GM12873 (cell line): ENCODE results near the gene SRP19.

Experiments
- CTCF ChIP-seq: IDR thresholded peaks from 2 replicates; pipeline ENCODE4 v1.5.1; 2012; ENCODE audit warnings: low read depth, mild to moderate bottlenecking, moderate library complexity, low read length, control low read depth; ENCODE audit not compliant: insufficient read depth; ENCODE audit errors: missing control alignments

SRP19 gene

GRCh38 chr5:112857866-112858265 is 3.2 kb upstream of the SRP19 start:
- TF ChIP-seq CTCF, result no peak

- no peak for TF ChIP-seq CTCF
Observed at GRCh38 chr5:112861638-112861985, 525 bp downstream of the SRP19 start.

DNA sequence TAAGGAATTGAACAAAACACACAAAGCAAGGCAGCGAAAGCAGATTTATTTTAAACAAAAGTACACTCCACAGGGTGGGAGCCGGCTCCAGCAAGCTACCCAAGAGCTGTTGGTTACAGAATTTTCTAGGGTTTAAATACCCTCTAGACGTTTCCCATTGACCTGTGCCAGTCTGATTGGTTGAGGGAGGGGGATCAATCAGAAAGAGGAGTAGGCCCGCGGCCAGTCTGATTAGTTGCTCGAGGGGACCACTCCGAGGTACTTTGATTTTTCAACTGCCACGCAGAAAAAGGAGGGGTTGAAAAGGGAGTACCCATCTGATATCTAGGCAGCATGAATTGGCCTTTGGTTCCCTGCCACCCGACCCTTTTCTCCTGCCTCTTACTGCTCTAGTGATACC is 998 bp downstream of the SRP19 start:
- no peak for TF ChIP-seq CTCF

DNA sequence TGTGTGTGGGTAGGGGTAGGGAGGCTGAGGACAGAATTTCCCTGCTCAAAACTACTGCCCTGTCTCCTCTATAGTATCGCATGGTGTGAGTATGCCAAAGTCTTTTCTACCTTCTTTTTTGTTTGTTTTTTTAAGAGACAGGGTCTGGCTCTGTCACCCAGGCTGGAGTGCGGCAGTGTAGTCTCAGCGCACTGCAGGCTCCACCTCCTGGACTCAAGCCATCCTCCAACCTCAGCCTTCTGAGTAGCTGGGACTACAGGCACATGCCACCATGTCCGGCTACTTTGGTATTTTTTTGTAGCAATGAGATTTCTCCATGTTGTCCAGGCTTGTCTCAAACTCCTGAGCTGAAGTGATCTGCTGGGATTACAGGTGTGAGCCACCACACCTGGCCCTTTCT is 2.5 kb downstream of the SRP19 start:
- TF ChIP-seq CTCF, result no peak

GRCh38 chr5:112865128-112865527 is 4.0 kb downstream of the SRP19 start:
- no peak for TF ChIP-seq CTCF

DNA sequence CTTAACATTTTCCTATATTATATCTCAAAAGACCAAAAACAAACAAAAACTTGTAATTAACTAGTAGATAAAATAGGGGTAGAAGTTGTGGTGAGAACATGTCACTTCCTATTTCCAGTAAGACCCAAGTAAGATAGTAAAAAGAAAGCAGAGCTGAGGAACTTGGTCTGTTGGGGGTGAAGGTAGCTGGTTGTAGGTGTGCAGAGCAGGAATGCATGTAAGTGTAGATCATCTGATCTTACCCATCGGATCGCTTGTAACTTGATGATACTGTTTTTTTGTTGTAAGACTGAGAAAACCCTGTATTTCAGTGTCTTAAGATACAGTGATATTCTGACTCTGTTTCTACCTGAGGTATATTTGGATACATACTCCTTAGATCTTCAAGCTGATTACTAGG is 5.7 kb downstream of the SRP19 start:
- no peak for TF ChIP-seq CTCF

DNA sequence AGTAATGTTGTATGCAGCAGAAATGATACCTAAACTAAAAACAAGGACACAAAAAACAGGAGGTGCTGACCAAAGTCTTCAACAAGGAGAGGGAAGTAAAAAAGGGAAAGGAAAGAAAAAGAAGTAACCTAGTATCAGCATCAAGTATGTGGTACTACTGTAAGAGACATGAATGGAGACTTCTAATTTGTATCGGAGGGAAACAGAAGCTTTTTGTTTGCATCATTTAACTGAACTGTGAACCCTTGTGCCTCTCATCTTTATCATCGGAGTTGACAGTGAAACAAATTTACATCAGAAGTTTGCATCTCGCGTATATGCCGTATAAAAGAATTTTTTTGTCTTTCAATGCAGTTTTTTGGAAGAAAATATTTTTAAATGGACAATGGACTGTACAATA is 6.3 kb downstream of the SRP19 start:
- TF ChIP-seq CTCF, result no peak

DNA sequence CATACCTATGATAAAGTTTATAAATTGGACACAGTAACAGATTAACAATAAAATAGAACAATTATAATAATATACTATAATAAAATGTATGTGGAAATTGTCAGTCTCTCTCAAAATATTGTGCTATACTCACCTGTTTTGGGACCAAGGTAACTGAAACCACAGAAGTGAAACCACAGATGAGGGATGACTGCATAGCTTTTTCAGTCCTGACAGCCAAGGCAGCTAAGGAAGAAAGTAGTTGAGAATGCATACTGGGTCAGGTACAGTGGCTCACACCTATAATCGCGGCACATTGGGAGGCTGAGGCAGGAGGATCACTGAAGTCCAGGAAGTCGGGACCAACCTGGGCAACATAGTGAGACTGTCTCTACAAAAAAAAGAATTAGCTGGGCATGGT is 8.9 kb downstream of the SRP19 start:
- no peak for TF ChIP-seq CTCF
